PC-9 (cell line): ENCODE measurements around the gene ZGLP1.

Source experiments
- CTCF ChIP-seq: fragments of 200-600 bp; sonication (generic); conservative IDR thresholded peaks from 2 replicates; pipeline ENCODE4 v1.6.1; 2017; ENCODE audit warnings: mixed run types, antibody characterized with exemption, mild to moderate bottlenecking, moderate library complexity
- EZH2 ChIP-seq: fragments of 200-600 bp; sonication (generic); IDR thresholded peaks from 2 replicates; pipeline ENCODE4 v1.8.0; 2017; ENCODE audit warnings: antibody characterized with exemption, low read depth

GRCh38 chr19:10316229-10317044 lies 6.8 kb upstream of the ZGLP1 start:
- no peak for TF ChIP-seq CTCF
- TF ChIP-seq EZH2 = no peak
